ENCODE results near the gene CIRBP.
"Not testable (repeated sequence)": the region's sequence is repeated elsewhere in the genome, so short reads cannot be mapped to it uniquely, and the experiment has no call there.

CIRBP gene

DNA sequence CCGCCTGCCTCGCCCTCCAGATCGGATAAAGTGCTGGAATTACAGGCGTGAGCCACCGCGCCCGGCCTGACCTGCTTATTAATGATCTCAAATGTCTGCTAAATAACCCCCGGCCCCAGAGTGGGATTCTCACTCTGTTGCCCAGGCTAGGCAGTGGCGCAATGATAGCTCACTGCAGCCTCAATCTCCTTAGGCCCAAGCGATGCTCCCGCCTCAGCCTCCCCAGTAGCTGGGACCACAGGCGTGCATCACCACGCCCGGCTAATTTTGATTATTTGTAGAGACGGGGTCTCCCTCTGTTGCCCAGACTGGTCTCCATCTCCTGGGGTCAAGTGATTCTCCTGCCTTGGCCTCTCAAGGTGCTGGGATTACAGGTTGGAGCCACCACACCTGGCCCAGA is 28.2 kb upstream of the CIRBP start:
- no peak for TF ChIP-seq CTCF (IDR thresholded peaks at IDR 0.05; ENCODE audit: borderline replicate concordance, insufficient read depth, low read depth, low read length)
- H3K4me3 ChIP-seq (ENCODE audit: low read depth, low read length) = no peak overlapping the region

DNA sequence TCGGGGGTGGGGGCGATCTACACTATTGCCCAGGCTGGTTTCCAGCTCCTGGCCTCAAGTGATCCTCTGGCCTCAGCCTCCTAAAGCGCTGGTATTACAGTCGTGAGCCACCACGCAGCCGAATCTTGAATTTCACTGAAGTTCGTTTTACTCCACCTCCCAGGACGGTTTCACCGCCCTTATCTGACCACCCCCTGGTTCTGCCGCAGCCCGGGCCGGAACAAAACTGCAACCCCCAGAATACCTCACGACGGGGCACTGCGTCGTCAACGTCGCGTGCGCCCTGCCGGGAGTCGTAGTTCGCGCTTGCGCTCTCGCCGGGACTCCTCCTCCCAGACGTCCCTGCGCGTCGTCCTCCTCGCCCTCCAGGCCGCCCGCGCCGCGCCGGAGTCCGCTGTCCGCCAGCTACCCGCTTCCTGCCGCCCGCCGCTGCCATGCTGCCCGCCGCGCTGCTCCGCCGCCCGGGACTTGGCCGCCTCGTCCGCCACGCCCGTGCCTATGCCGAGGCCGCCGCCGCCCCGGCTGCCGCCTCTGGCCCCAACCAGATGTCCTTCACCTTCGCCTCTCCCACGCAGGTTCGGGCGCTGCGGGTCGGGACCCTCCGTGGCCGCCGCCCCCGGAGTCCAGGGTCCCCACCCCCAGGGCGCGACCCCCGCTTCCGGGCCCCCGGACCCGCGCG is 27.6 kb upstream of the CIRBP start, which contains the start of gene ATP5F1D:
ATP5F1D (plus strand) TSS at position 335 of the 679 bp plus-strand sequence; CDS start at position 435, 100 bp downstream.
- TF ChIP-seq CTCF (IDR thresholded peaks at IDR 0.05; ENCODE audit: borderline replicate concordance, insufficient read depth, low read depth, low read length) = no peak
- peak within 1 kb of the TSS; percentile 80 for H3K4me3 ChIP-seq (ENCODE audit: low read depth, low read length)

DNA sequence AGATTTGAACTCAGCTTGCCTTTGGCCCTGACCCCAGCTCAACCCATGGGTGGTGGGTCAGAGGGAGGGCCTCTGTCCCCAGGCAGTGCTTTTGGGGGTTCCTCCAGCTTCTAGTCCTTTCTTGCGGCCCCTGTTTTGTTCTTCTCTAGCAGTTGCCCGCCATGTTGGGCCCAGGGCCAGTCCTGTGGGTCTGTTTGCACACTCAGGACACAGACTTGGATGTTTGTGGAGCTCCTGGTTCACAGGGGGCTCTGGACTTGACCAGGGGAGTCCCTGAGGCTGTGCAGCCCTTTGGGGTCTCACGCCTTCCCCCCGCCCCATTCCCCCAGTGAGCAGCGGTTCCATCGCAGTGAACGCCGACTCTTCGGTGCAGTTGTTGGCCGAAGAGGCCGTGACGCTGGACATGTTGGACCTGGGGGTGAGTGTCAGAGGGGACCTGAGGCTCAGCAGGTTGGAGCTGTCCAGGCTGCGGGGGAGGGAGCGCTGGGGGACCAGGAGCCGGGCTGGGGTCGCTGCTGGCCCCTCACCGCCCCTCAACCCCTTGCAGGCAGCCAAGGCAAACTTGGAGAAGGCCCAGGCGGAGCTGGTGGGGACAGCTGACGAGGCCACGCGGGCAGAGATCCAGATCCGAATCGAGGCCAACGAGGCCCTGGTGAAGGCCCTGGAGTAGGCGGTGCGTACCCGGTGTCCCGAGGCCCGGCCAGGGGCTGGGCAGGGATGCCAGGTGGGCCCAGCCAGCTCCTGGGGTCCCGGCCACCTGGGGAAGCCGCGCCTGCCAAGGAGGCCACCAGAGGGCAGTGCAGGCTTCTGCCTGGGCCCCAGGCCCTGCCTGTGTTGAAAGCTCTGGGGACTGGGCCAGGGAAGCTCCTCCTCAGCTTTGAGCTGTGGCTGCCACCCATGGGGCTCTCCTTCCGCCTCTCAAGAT is 25.1 kb upstream of the CIRBP start:
- TF ChIP-seq CTCF (IDR thresholded peaks at IDR 0.05; ENCODE audit: borderline replicate concordance, insufficient read depth, low read depth, low read length) = peak; percentile 96
- no peak overlapping the region for H3K4me3 ChIP-seq (ENCODE audit: low read depth, low read length)

- TF ChIP-seq CTCF (IDR thresholded peaks at IDR 0.05; ENCODE audit: borderline replicate concordance, insufficient read depth, low read depth, low read length) = no peak
- H3K4me3 ChIP-seq (ENCODE audit: low read depth, low read length) = no peak overlapping the region
Measured at GRCh38 chr19:1244693-1245451, 24.3 kb upstream of the CIRBP start.

GRCh38 chr19:1245494-1246264 is 23.5 kb upstream of the CIRBP start:
- TF ChIP-seq CTCF (IDR thresholded peaks at IDR 0.05; ENCODE audit: borderline replicate concordance, insufficient read depth, low read depth, low read length) = no peak
- H3K4me3 ChIP-seq (ENCODE audit: low read depth, low read length) = no peak overlapping the region

DNA sequence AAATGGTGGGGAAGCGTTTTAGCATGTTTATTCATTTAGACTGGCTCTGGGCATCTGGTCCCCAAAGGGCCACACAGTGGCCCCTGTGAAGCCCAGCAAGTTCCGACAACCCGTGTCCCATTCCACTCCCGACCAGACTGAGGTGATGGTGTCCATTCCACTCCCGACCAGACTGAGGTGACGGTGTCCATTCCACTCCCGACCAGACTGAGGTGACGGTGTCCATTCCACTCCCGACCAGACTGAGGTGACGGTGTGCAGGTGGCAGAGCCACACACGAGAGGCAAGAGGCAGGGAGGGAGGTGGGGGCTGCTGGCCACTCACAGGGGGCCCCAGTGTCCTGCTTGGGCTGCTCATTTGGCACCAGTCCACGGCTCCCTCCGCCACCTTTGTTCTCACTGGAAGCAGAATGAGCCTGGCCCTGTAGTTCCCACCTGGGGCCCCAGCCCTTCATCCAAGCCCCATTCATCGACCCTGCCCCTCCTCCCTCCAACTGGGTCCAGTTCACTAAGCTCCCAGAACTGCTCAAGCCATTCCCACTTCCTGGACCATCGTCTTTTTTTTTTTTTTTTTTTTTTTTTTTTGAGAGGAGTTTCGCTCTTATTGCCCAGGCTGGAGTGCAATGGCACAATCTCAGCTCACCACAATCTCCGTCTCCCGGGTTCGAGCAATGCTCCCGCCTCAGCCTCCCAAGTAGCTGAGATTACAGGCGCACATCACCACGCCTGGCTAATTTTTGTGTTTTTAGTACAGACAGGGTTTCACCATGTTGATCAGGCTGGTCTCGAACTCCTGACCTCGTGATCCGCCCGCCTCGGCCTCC is 22.7 kb upstream of the CIRBP start:
- H3K4me3 ChIP-seq (ENCODE audit: low read depth, low read length) = not testable (repeated sequence)

Data from GM12875 (cell line).